ENCODE results near the gene MINDY4. TPM values are rescaled to one million over a fixed set of nuclear protein-coding genes. Genes with fewer than 3 reads are reported as not detected.

MINDY4 gene
- total and polyA plus RNA-seq, 2 of the 4 experiments (the other 2 are of a cell fraction), result 1.8 to 3.6 TPM

GRCh38 chr7:30934732-30935568 is 163.7 kb downstream of the MINDY4 start (continued):
- no peak for TF ChIP-seq RAD21 (IDR thresholded peaks at IDR 0.05; ENCODE audit: low read length)

- H3K9ac ChIP-seq (ENCODE audit: low read depth, low read length), result no peak overlapping the region
- intact Hi-C loops (cut with micrococcal nuclease) (no loop called here), dilution Hi-C loops (cut with HindIII; ENCODE audit: low sequenced_read_pairs, unreplicated experiment) (no loop called here), in situ Hi-C loops (cut with MboI; ENCODE audit: low sequenced_read_pairs) (no loop called here)
- peaks cover 24% of the 10 kb centered on the region for H3K27me3 ChIP-seq (ENCODE audit: control insufficient read depth, insufficient read depth, low read length)
- no peak overlapping the region for H2BK5ac ChIP-seq (ENCODE audit: low read depth, low read length, poor library complexity, severe bottlenecking)
- H3K56ac ChIP-seq (ENCODE audit: extremely low read depth, insufficient read depth, low read length), result no peak overlapping the region
- no peak overlapping the region for H2AFZ ChIP-seq (replicated peaks; ENCODE audit: low read length, poor library complexity)
- H4K5ac ChIP-seq (ENCODE audit: low read depth, low read length), result no peak overlapping the region
- H3K27ac ChIP-seq (ENCODE audit: insufficient read depth, low read length), result no peak overlapping the region
- BruUV-seq (replicated peaks), result no TSS peak
- H3K14ac ChIP-seq (replicated peaks; ENCODE audit: low read depth, low read length), result no peak overlapping the region
- TF ChIP-seq RCOR1 (IDR thresholded peaks at IDR 0.05; ENCODE audit: insufficient replicate concordance, low read length) (no peak), CHD1 (IDR thresholded peaks at IDR 0.05; ENCODE audit: low read depth, low read length) (no peak), FOS (IDR thresholded peaks at IDR 0.05; ENCODE audit: low read depth, low read length) (no peak), ELK1 (IDR thresholded peaks at IDR 0.05; ENCODE audit: borderline replicate concordance, low read depth, low read length) (no peak), MAFK (IDR thresholded peaks at IDR 0.05; ENCODE audit: low read depth, low read length) (no peak), CEBPB (IDR thresholded peaks at IDR 0.05; ENCODE audit: low read depth, low read length) (no peak)
- TF ChIP-seq, protein P1, sequence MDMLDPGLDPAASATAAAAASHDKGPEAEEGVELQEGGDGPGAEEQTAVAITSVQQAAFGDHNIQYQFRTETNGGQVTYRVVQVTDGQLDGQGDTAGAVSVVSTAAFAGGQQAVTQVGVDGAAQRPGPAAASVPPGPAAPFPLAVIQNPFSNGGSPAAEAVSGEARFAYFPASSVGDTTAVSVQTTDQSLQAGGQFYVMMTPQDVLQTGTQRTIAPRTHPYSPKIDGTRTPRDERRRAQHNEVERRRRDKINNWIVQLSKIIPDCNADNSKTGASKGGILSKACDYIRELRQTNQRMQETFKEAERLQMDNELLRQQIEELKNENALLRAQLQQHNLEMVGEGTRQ (IDR thresholded peaks at IDR 0.05; ENCODE audit: low read depth, low read length), result no peak
- no peaks in the 10 kb centered on the region for H3K36me3 ChIP-seq (ENCODE audit: control insufficient read depth, insufficient read depth, low read length)
- POLR2A ChIA-PET (ENCODE audit: unreplicated experiment), result no interaction called here
- H2BK120ac ChIP-seq (ENCODE audit: low read depth, low read length), result no peak overlapping the region
- ATAC-seq (ENCODE audit: low read depth), result no peak
- H3K4ac ChIP-seq (ENCODE audit: low read depth, low read length), result no peak overlapping the region
- CTCF ChIA-PET, result no interaction called here
- no peak overlapping the region for H3K4me2 ChIP-seq (ENCODE audit: low read depth, low read length)
- no peak for DNase-seq
- no peak overlapping the region for H2BK20ac ChIP-seq (ENCODE audit: low read depth, low read length)
- no peak overlapping the region for H2BK15ac ChIP-seq (ENCODE audit: low read depth, low read length)
- no peaks in the 10 kb centered on the region for H3K9me1 ChIP-seq (ENCODE audit: insufficient read depth, low read length)
- H3K4me1 ChIP-seq (ENCODE audit: control insufficient read depth, insufficient read depth, low read length), result no peaks in the 10 kb centered on the region
- H3K4me3 ChIP-seq (ENCODE audit: insufficient read depth, low read depth, low read length), result no peak overlapping the region
- H3K79me1 ChIP-seq (ENCODE audit: low read depth in 1 of 2, low read length in 2 of 2), result no peaks in the 10 kb centered on the region
- H3K18ac ChIP-seq (ENCODE audit: low read depth, low read length), result no peak overlapping the region
- H2AK9ac ChIP-seq (replicated peaks; ENCODE audit: low read depth, low read length, poor library complexity), result no peak overlapping the region
- WGBS, 2 experiments (ENCODE audit: extremely low coverage in 2 of 2, insufficient read length in 1 of 2), result 100% methylated on average over 1 of the region's 3 CpGs; no CpG with 5 or more reads in 1 of the 2 experiments
- no peak overlapping the region for H2AK5ac ChIP-seq (ENCODE audit: low read depth, low read length)
- no peak overlapping the region for H4K91ac ChIP-seq (ENCODE audit: insufficient read depth, low read depth, low read length)
- no peak overlapping the region for H4K8ac ChIP-seq (ENCODE audit: low read depth in 2 of 2, low read length in 2 of 2)
- no peak overlapping the region for H3K23ac ChIP-seq (ENCODE audit: low read depth, low read length)
- no peaks in the 10 kb centered on the region for H4K20me1 ChIP-seq (ENCODE audit: insufficient read depth, low read length)
- no peaks in the 10 kb centered on the region for H3K9me3 ChIP-seq (ENCODE audit: control insufficient read depth, insufficient read depth, low read length)
Observed at GRCh38 chr7:30935569-30935877, 164.3 kb downstream of the MINDY4 start.

Measured in IMR-90 (cell line).